ENCODE results near the gene TMEM183A.

TMEM183A gene

GRCh38 chr1:203048555-203049051 is 41.4 kb downstream of the TMEM183A start:
- DNase-seq, result no peak

- no peak for DNase-seq
Observed at GRCh38 chr1:203049077-203049476, 41.9 kb downstream of the TMEM183A start.

GRCh38 chr1:203049576-203050180 is 42.5 kb downstream of the TMEM183A start:
- DNase-seq, result no peak

- no peak for DNase-seq
Observed at GRCh38 chr1:203050826-203051225, 43.7 kb downstream of the TMEM183A start.

- no peak for DNase-seq
Observed at GRCh38 chr1:203051841-203052324, 44.7 kb downstream of the TMEM183A start.

GRCh38 chr1:203052601-203053000 is 45.4 kb downstream of the TMEM183A start:
- no peak for DNase-seq

GRCh38 chr1:203054184-203054583 is 47.0 kb downstream of the TMEM183A start:
- DNase-seq, result no peak

GRCh38 chr1:203054642-203055041 is 47.5 kb downstream of the TMEM183A start:
- no peak for DNase-seq

GRCh38 chr1:203055161-203055799 is 48.1 kb downstream of the TMEM183A start:
- DNase-seq, result no peak

- no peak for DNase-seq
Observed at GRCh38 chr1:203056012-203056411, 48.8 kb downstream of the TMEM183A start.

GRCh38 chr1:203056516-203056915 is 49.3 kb downstream of the TMEM183A start:
- DNase-seq, result no peak

GRCh38 chr1:203057911-203058675 is 50.9 kb downstream of the TMEM183A start:
- DNase-seq, result no peak

- DNase-seq, result no peak
Observed at GRCh38 chr1:203058676-203058935, 51.4 kb downstream of the TMEM183A start.

GRCh38 chr1:203059485-203059884 is 52.3 kb downstream of the TMEM183A start:
- no peak for DNase-seq

- no peak for DNase-seq
Observed at GRCh38 chr1:203060115-203060514, 52.9 kb downstream of the TMEM183A start.

GRCh38 chr1:203063287-203063686 is 56.1 kb downstream of the TMEM183A start:
- no peak for DNase-seq

- no peak for DNase-seq
Observed at GRCh38 chr1:203065191-203065590, 58.0 kb downstream of the TMEM183A start.

- DNase-seq, result no peak
Observed at GRCh38 chr1:203065986-203066385, 58.8 kb downstream of the TMEM183A start.

GRCh38 chr1:203066965-203067364 is 59.8 kb downstream of the TMEM183A start:
- no peak for DNase-seq

- DNase-seq, result no peak
Observed at GRCh38 chr1:203069030-203069747, 62.0 kb downstream of the TMEM183A start.

GRCh38 chr1:203072002-203072602 is 64.9 kb downstream of the TMEM183A start:
- no peak for DNase-seq

GRCh38 chr1:203072911-203073310 is 65.7 kb downstream of the TMEM183A start:
- DNase-seq, result no peak

- DNase-seq, result no peak
Observed at GRCh38 chr1:203073469-203073868, 66.3 kb downstream of the TMEM183A start.
